HepG2 (cell line): Measurements from ENCODE around the gene GPATCH8. TPM values are rescaled to one million over a fixed set of nuclear protein-coding genes. Genes with fewer than 3 reads are reported as not detected.
A peak's percentile ranks its signal among the peaks of the same experiment; 100 is the strongest.

ENCODE experiments used
- EED ChIP-seq: sonication (generic); formaldehyde crosslinking; IDR thresholded peaks from 2 replicates; pipeline ENCODE4 v1.5.0; 2020; ENCODE audit warnings: mild to moderate bottlenecking, missing genetic modification reagents
- KLF13 ChIP-seq: sonication (generic); formaldehyde crosslinking; IDR thresholded peaks from 2 replicates; pipeline ENCODE4 v1.4.0; 2020; ENCODE audit warnings: mild to moderate bottlenecking, missing genetic modification reagents
- MTF1 ChIP-seq: sonication (generic); formaldehyde crosslinking; IDR thresholded peaks from 2 replicates; pipeline ENCODE4 v1.5.0; 2020; ENCODE audit warnings: missing genetic modification reagents
- PPARG ChIP-seq: conservative IDR thresholded peaks from 2 replicates; pipeline ENCODE4 v1.6.1; 2016; ENCODE audit warnings: missing biosample characterization, missing genetic modification reagents
- RFXANK ChIP-seq: IDR thresholded peaks from 2 replicates; pipeline ENCODE4 v1.6.1; 2016
- ZFP62 ChIP-seq: sonication (generic); formaldehyde crosslinking; IDR thresholded peaks from 2 replicates; pipeline ENCODE4 v1.4.0; 2020; ENCODE audit warnings: missing genetic modification reagents
- ZNF431 ChIP-seq: sonication (generic); formaldehyde crosslinking; IDR thresholded peaks from 2 replicates; pipeline ENCODE4 v1.9.0; 2022; ENCODE audit warnings: missing genetic modification reagents, low read depth, mild to moderate bottlenecking, borderline replicate concordance
- ZNF460 ChIP-seq: sonication (generic); formaldehyde crosslinking; IDR thresholded peaks from 2 replicates; pipeline ENCODE4 v1.5.1; 2020; ENCODE audit warnings: missing genetic modification reagents, mild to moderate bottlenecking, borderline replicate concordance
- ZNF790 ChIP-seq: sonication (generic); formaldehyde crosslinking; IDR thresholded peaks from 2 replicates; pipeline ENCODE4 v1.8.0; 2022; ENCODE audit warnings: missing genetic modification reagents, mild to moderate bottlenecking, borderline replicate concordance
- polyA plus RNA-seq, 8 experiments: library from polyadenylated mRNA; depleted of rRNA in 3 of 8; stranded (reverse) in 7 of 8; unstranded in 1 of 8; fragments of >200 nt; fragmentation: Illumina TruSeq in 4 of 8; extraction: Trizol in 4 of 8; gene quantifications; 2 replicates each; pipeline versions ENCODE4 v1.2.1 to v1.2.3, GENCODE V29; 2011 to 2016; ENCODE audit warnings: low read depth in 4 of 8, missing spikeins in 1 of 8, mixed read lengths in 1 of 8; ENCODE audit not compliant: insufficient read depth in 1 of 8
- total RNA-seq, 5 experiments: library from RNA; depleted of rRNA; stranded (reverse); fragments of >200 nt; fragmentation: Illumina TruSeq; extraction: Trizol; gene quantifications; 2 replicates each; pipeline ENCODE4 v1.2.3, GENCODE V29; 2016; ENCODE audit warnings: low read depth in 1 of 5
- TF ChIP-seq, protein P1 (sequence below): sonication (generic); formaldehyde crosslinking; IDR thresholded peaks from 2 replicates; pipeline ENCODE4 v1.5.1; 2020; ENCODE audit warnings: mild to moderate bottlenecking, missing genetic modification reagents, borderline replicate concordance
- TF ChIP-seq, protein P2 (sequence below): sonication (generic); formaldehyde crosslinking; IDR thresholded peaks from 2 replicates; pipeline ENCODE4 v1.8.0; 2022; ENCODE audit warnings: missing genetic modification reagents, mild to moderate bottlenecking, moderate library complexity, borderline replicate concordance
- TF ChIP-seq, protein P3 (sequence below): sonication (generic); IDR thresholded peaks from 2 replicates; pipeline ENCODE4 v1.6.1; 2016; ENCODE audit warnings: low read depth, borderline replicate concordance

The GPATCH8 gene
- total and polyA plus RNA-seq, 2 of the 13 experiments (the other 11 are each of a cell fraction or from before 2014, with no cell fraction given) = 20.7 to 21.5 TPM

DNA sequence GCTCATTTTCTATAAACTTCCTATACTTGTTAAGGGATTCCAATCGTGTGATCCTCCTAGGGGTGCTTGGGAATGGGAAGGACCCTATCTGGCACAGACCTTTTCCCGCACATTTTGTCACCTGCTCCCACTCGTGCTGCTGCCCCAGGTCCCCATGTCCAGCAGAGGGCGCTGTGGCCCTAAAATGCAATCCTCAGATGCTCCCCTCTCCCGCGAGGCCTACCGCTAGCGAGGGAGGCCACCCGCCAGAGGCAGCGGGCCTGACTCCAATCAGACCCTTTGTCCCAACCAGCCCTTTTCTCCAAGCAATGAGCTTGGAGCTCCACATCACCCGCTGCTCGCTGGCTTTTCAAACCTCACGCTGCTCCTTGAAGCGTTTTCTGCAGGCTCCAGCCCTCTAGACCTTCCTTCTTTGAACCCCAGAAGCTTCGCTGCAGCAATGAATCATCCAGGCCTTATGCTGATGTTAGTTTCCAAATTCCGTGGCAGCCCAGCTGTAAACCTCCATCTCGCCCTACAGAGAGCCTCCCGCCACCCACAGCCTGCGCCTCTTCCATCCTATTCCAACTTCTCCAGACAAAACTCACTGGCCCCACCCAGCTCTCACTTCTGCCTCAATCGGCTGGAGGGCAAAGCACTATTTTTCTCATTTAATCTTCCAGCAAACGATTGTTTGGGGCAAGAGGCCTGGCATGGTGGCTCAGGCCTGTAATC, 30.5 kb upstream of the GPATCH8 start (continued):
- TF ChIP-seq, protein P1, sequence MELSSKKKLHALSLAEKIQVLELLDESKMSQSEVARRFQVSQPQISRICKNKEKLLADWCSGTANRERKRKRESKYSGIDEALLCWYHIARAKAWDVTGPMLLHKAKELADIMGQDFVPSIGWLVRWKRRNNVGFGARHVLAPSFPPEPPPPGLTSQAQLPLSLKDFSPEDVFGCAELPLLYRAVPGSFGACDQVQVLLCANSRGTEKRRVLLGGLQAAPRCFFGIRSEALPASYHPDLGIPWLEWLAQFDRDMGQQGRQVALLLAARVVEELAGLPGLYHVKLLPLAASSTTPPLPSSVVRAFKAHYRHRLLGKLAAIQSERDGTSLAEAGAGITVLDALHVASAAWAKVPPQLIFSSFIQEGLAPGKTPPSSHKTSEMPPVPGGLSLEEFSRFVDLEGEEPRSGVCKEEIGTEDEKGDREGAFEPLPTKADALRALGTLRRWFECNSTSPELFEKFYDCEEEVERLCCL (CRISPR knock-in tag) = no peak
- TF ChIP-seq, protein P2, sequence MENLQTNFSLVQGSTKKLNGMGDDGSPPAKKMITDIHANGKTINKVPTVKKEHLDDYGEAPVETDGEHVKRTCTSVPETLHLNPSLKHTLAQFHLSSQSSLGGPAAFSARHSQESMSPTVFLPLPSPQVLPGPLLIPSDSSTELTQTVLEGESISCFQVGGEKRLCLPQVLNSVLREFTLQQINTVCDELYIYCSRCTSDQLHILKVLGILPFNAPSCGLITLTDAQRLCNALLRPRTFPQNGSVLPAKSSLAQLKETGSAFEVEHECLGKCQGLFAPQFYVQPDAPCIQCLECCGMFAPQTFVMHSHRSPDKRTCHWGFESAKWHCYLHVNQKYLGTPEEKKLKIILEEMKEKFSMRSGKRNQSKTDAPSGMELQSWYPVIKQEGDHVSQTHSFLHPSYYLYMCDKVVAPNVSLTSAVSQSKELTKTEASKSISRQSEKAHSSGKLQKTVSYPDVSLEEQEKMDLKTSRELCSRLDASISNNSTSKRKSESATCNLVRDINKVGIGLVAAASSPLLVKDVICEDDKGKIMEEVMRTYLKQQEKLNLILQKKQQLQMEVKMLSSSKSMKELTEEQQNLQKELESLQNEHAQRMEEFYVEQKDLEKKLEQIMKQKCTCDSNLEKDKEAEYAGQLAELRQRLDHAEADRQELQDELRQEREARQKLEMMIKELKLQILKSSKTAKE (CRISPR knock-in tag) = no peak
- no peak for TF ChIP-seq MTF1 (CRISPR knock-in tag)
- TF ChIP-seq ZNF460 (CRISPR knock-in tag) = no peak
- no peak for TF ChIP-seq PPARG (CRISPR knock-in tag)
- TF ChIP-seq ZFP62 (CRISPR knock-in tag) = no peak
- no peak for TF ChIP-seq EED (CRISPR knock-in tag)
- TF ChIP-seq RFXANK = no peak
- no peak for TF ChIP-seq ZNF790 (CRISPR knock-in tag)
- no peak for TF ChIP-seq ZNF431 (CRISPR knock-in tag)
- peak; percentile 60; the same call in 1 of the 2 replicates for TF ChIP-seq KLF13 (CRISPR knock-in tag)
- TF ChIP-seq, protein P3, sequence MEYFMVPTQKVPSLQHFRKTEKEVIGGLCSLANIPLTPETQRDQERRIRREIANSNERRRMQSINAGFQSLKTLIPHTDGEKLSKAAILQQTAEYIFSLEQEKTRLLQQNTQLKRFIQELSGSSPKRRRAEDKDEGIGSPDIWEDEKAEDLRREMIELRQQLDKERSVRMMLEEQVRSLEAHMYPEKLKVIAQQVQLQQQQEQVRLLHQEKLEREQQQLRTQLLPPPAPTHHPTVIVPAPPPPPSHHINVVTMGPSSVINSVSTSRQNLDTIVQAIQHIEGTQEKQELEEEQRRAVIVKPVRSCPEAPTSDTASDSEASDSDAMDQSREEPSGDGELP = no peak; the same call in 1 of the 2 replicates
